ENCODE results near the gene UBE2K. TPM values are rescaled to one million over a fixed set of nuclear protein-coding genes. Genes with fewer than 3 reads are reported as not detected.

The UBE2K gene
- total and polyA plus RNA-seq, 12 donors, result 24.0 to 74.0 (median 56.5) TPM

DNA sequence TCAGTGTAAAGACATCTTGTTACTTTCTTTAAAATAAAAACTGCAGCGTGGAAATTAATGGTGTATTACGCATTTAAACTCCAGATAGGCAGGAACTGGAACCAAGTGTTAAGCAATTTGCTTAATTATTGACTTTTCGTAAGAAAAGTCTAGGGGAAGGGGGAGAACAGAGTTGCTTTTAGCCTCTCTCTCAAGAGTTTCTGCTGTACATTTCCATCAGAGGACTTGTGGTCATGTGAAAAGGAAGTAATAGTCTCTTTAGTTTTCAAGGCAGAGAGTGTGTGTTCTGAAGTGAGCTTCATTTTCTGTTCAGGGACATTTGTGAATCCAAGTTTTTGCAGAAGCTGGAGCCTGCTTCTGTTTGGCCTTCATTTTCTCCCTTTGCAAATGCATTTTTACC is 127.2 kb downstream of the UBE2K start:
- no peaks in the 10 kb centered on the region for H3K9me3 ChIP-seq
- no peak overlapping the region for H3K27ac ChIP-seq
- H3K27me3 ChIP-seq, result no peaks in the 10 kb centered on the region
- 89 to 97% methylated on average over 3 of the region's 3 CpGs for WGBS, 2 donors
- H3K36me3 ChIP-seq, result peaks cover 0 to 70% (median 6%) of the 10 kb centered on the region in 9 donors
- no peak for ATAC-seq
- H3K4me3 ChIP-seq, result no peak overlapping the region
- intact Hi-C loops (cut with DNase I), result loop anchor here in 1 of 10 donors (10.0 kb wide), 1 partner anchor 120 kb away; no protein-coding TSS in a partner anchor
- TF ChIP-seq, protein P1, sequence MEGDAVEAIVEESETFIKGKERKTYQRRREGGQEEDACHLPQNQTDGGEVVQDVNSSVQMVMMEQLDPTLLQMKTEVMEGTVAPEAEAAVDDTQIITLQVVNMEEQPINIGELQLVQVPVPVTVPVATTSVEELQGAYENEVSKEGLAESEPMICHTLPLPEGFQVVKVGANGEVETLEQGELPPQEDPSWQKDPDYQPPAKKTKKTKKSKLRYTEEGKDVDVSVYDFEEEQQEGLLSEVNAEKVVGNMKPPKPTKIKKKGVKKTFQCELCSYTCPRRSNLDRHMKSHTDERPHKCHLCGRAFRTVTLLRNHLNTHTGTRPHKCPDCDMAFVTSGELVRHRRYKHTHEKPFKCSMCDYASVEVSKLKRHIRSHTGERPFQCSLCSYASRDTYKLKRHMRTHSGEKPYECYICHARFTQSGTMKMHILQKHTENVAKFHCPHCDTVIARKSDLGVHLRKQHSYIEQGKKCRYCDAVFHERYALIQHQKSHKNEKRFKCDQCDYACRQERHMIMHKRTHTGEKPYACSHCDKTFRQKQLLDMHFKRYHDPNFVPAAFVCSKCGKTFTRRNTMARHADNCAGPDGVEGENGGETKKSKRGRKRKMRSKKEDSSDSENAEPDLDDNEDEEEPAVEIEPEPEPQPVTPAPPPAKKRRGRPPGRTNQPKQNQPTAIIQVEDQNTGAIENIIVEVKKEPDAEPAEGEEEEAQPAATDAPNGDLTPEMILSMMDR (IDR thresholded peaks at IDR 0.05), result no peak
- peaks cover 0 to 7% (median 0%) of the 10 kb centered on the region in 9 donors for H3K4me1 ChIP-seq
- DNase-seq, result no peak

DNA sequence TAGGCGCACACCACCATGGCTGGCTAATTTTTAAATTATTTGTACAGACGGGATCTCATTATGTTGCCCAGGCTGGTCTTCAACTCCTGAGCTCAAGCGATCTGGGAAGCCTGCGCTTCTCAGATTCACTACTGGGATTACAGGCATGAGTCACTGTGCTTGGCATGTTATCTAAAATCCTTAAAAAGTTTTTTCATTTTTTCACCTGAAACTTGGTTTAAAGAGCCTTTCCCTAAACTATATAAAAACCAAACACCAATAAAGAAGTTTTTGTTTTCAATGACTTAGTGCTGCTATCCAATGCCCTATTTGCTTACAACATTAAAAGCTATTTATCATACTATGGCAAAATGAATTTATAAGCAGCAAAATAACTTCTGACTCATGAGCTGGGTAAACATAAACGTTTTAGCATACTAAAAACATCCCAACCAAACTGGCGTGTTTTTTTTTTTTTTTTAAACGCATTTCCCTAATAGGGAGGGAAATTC is 127.8 kb downstream of the UBE2K start:
- TF ChIP-seq, protein P1 (IDR thresholded peaks at IDR 0.05), result no peak
- no peak overlapping the region for H3K4me3 ChIP-seq
- 80 to 89% methylated on average over 7 of the region's 7 CpGs for WGBS, 2 donors
- peaks cover 0 to 7% (median 0%) of the 10 kb centered on the region in 9 donors for H3K4me1 ChIP-seq
- no peak for ATAC-seq
- DNase-seq, result no peak
- no peaks in the 10 kb centered on the region for H3K9me3 ChIP-seq
- intact Hi-C loops (cut with DNase I), result loop anchor here in 1 of 10 donors (10.0 kb wide), 1 partner anchor 121 kb away; no protein-coding TSS in a partner anchor
- H3K36me3 ChIP-seq, result peaks cover 0 to 77% (median 11%) of the 10 kb centered on the region in 9 donors
- no peaks in the 10 kb centered on the region for H3K27me3 ChIP-seq
- H3K27ac ChIP-seq, result no peak overlapping the region

Other genes starting within 250 kb of the UBE2K start
- gene RPL9, start 239.2 kb upstream of the UBE2K start, total RNA-seq, result 1,000 to 10,000 TPM in 1 of 10 donors, 100 to 1,000 TPM in 9; 546 to 1,064 (median 776) TPM
- gene RPL9, start 239.2 kb upstream of the UBE2K start, polyA plus RNA-seq, result 1,000 to 10,000 TPM; 1,329 to 1,826 TPM
- gene LIAS, start 239.1 kb upstream of the UBE2K start, total RNA-seq, result 10 to 100 TPM; 16.0 to 32.4 (median 27.0) TPM
- 10 to 100 TPM; 12.7 to 17.0 TPM for gene LIAS, start 239.1 kb upstream of the UBE2K start, polyA plus RNA-seq
- 10 to 100 TPM; 10.8 to 27.3 (median 12.5) TPM for gene UGDH, start 170.7 kb upstream of the UBE2K start, total RNA-seq
- 1 to 10 TPM; 3.1 to 6.1 TPM for gene UGDH, start 170.7 kb upstream of the UBE2K start, polyA plus RNA-seq
- 10 to 100 TPM in 9 of 10 donors, 1 to 10 TPM in 1; 9.3 to 15.2 (median 11.8) TPM for gene SMIM14, start 59.3 kb upstream of the UBE2K start, total RNA-seq
- 1 to 10 TPM; 5.4 to 5.6 TPM for gene SMIM14, start 59.3 kb upstream of the UBE2K start, polyA plus RNA-seq

Data from heart right ventricle (tissue), 16 donors.